ENCODE data around the gene COL5A1.

Gene COL5A1

GRCh38 chr9:134826336-134827285, 185.0 kb downstream of the COL5A1 start:
- DNase-seq = no peak

GRCh38 chr9:134827559-134827958, 186.0 kb downstream of the COL5A1 start:
- DNase-seq = no peak

- DNase-seq = no peak
These were observed 186.4 kb downstream of the COL5A1 start for GRCh38 chr9:134827993-134828392.

- no peak for DNase-seq
These were observed 187.3 kb downstream of the COL5A1 start for GRCh38 chr9:134828892-134829291.

- no peak for DNase-seq
These were observed 187.8 kb downstream of the COL5A1 start for GRCh38 chr9:134829356-134829937.

- DNase-seq = no peak
These were observed 188.5 kb downstream of the COL5A1 start for GRCh38 chr9:134830126-134830525.

GRCh38 chr9:134830926-134831720, 189.5 kb downstream of the COL5A1 start:
- no peak for DNase-seq

GRCh38 chr9:134832471-134832870, 190.9 kb downstream of the COL5A1 start:
- DNase-seq = no peak

- no peak for DNase-seq
These were observed 191.8 kb downstream of the COL5A1 start for GRCh38 chr9:134833294-134833880.

- DNase-seq = no peak
These were observed 192.8 kb downstream of the COL5A1 start for GRCh38 chr9:134834217-134834956.

GRCh38 chr9:134834957-134835419, 193.4 kb downstream of the COL5A1 start:
- DNase-seq = no peak

GRCh38 chr9:134835448-134835847, 193.8 kb downstream of the COL5A1 start:
- no peak for DNase-seq

GRCh38 chr9:134835987-134836386, 194.4 kb downstream of the COL5A1 start:
- no peak for DNase-seq

- DNase-seq = no peak
These were observed 194.9 kb downstream of the COL5A1 start for GRCh38 chr9:134836406-134836970.

- no peak for DNase-seq
These were observed 195.9 kb downstream of the COL5A1 start for GRCh38 chr9:134837529-134837928.

GRCh38 chr9:134838651-134839454, 197.2 kb downstream of the COL5A1 start:
- no peak for DNase-seq

GRCh38 chr9:134839455-134840125, 198.0 kb downstream of the COL5A1 start:
- DNase-seq = no peak

GRCh38 chr9:134840511-134840910, 198.9 kb downstream of the COL5A1 start:
- no peak for DNase-seq

- no peak for DNase-seq
These were observed 199.7 kb downstream of the COL5A1 start for GRCh38 chr9:134841180-134841904.

- DNase-seq = no peak
These were observed 200.7 kb downstream of the COL5A1 start for GRCh38 chr9:134842321-134842720.

Data from CD4-positive, alpha-beta T cell treated with Interleukin-10 for 1 hour (primary cell).